Measurements from ENCODE around the gene PKP1.

DNA sequence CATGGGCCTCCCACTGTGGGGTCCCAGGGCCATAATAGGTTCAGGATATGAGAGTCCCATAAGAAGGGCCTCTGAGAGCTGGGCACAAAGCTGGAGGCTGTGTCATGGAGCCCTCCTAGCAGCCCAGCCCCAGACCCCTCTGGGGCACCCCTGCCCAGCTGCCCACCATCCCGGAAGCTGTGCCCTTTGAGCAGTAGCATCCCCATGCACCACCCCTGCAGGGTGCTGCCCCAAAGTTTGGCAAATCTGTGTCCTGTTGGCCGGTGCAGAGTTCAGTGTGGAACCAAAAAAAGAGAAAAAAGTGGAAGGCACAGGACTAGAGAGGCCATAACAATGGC is 76.5 kb downstream of the PKP1 start:
- TF ChIP-seq, protein P1, sequence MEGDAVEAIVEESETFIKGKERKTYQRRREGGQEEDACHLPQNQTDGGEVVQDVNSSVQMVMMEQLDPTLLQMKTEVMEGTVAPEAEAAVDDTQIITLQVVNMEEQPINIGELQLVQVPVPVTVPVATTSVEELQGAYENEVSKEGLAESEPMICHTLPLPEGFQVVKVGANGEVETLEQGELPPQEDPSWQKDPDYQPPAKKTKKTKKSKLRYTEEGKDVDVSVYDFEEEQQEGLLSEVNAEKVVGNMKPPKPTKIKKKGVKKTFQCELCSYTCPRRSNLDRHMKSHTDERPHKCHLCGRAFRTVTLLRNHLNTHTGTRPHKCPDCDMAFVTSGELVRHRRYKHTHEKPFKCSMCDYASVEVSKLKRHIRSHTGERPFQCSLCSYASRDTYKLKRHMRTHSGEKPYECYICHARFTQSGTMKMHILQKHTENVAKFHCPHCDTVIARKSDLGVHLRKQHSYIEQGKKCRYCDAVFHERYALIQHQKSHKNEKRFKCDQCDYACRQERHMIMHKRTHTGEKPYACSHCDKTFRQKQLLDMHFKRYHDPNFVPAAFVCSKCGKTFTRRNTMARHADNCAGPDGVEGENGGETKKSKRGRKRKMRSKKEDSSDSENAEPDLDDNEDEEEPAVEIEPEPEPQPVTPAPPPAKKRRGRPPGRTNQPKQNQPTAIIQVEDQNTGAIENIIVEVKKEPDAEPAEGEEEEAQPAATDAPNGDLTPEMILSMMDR (IDR thresholded peaks at IDR 0.05; ENCODE audit: low read length): no peak
- no peak for TF ChIP-seq EZH2 (IDR thresholded peaks at IDR 0.05; ENCODE audit: borderline replicate concordance, low read length)
